ENCODE measurements around the gene ADARB2. TPM values are rescaled to one million over a fixed set of nuclear protein-coding genes. Genes with fewer than 3 reads are reported as not detected.

The ADARB2 gene
- total and polyA plus RNA-seq, 3 donors from 2014 or later: 8.5 to 13.0 (median 10.4) TPM

GRCh38 chr10:1172256-1172984 lies 564.9 kb downstream of the ADARB2 start:
- Histone ChIP-seq H3K27ac (no peak overlapping the region), H3K9me3 (no peaks in the 10 kb centered on the region), H3K27me3 (no peaks in the 10 kb centered on the region), H3K4me3 (no peak overlapping the region), H3K36me3 (ENCODE audit: low read depth, missing control alignments) (no peaks in the 10 kb centered on the region), H3K4me1 (no peaks in the 10 kb centered on the region)
- intact Hi-C loops (cut with DNase I; ENCODE audit: low total_unique reads): no loop called here
- WGBS, 2 donors: 91 to 92% methylated on average over 14 to 15 of the region's 15 CpGs
- no peak for DNase-seq
- TF ChIP-seq POLR2A (IDR thresholded peaks at IDR 0.05) (no peak), CTCF (IDR thresholded peaks at IDR 0.05) (no peak)

GRCh38 chr10:1171586-1171985 lies 565.7 kb downstream of the ADARB2 start:
- TF ChIP-seq CTCF (IDR thresholded peaks at IDR 0.05): no peak
- no peak for TF ChIP-seq POLR2A (IDR thresholded peaks at IDR 0.05)
- H3K36me3 ChIP-seq (ENCODE audit: low read depth, missing control alignments): no peaks in the 10 kb centered on the region
- whole genome bisulfite sequencing, 2 donors: 84 to 92% methylated on average over 8 to 9 of the region's 9 CpGs
- intact Hi-C loops (cut with DNase I; ENCODE audit: low total_unique reads): no loop called here
- no peaks in the 10 kb centered on the region for H3K4me1 ChIP-seq
- no peak overlapping the region for H3K4me3 ChIP-seq
- H3K9me3 ChIP-seq: no peaks in the 10 kb centered on the region
- no peak overlapping the region for H3K27ac ChIP-seq
- H3K27me3 ChIP-seq: no peaks in the 10 kb centered on the region
- no peak for DNase-seq

GRCh38 chr10:1171182-1171581 lies 566.1 kb downstream of the ADARB2 start:
- H3K27me3 ChIP-seq: no peaks in the 10 kb centered on the region
- no peaks in the 10 kb centered on the region for H3K4me1 ChIP-seq
- intact Hi-C loops (cut with DNase I; ENCODE audit: low total_unique reads): no loop called here
- no peaks in the 10 kb centered on the region for H3K36me3 ChIP-seq (ENCODE audit: low read depth, missing control alignments)
- no peaks in the 10 kb centered on the region for H3K9me3 ChIP-seq
- no peak for TF ChIP-seq POLR2A (IDR thresholded peaks at IDR 0.05)
- TF ChIP-seq CTCF (IDR thresholded peaks at IDR 0.05): no peak
- H3K4me3 ChIP-seq: no peak overlapping the region
- H3K27ac ChIP-seq: no peak overlapping the region
- WGBS, 2 donors: 90 to 93% methylated on average over 4 of the region's 4 CpGs
- no peak for DNase-seq

GRCh38 chr10:1170867-1171180 lies 566.5 kb downstream of the ADARB2 start:
- Histone ChIP-seq H3K9me3 (no peaks in the 10 kb centered on the region), H3K36me3 (ENCODE audit: low read depth, missing control alignments) (no peaks in the 10 kb centered on the region), H3K27me3 (no peaks in the 10 kb centered on the region), H3K27ac (no peak overlapping the region), H3K4me1 (no peaks in the 10 kb centered on the region), H3K4me3 (no peak overlapping the region)
- intact Hi-C loops (cut with DNase I; ENCODE audit: low total_unique reads): no loop called here
- no peak for TF ChIP-seq CTCF (IDR thresholded peaks at IDR 0.05)
- TF ChIP-seq POLR2A (IDR thresholded peaks at IDR 0.05): no peak
- DNase-seq: no peak
- 89 to 91% methylated on average over 11 to 13 of the region's 13 CpGs for WGBS, 2 donors

Data from testis (tissue), 3 donors.